ENCODE measurements around the gene CYP4F22.
A peak's percentile ranks its signal among the peaks of the same experiment; 100 is the strongest.
"Not testable (repeated sequence)": the region's sequence is repeated elsewhere in the genome, so short reads cannot be mapped to it uniquely, and the experiment has no call there.

CYP4F22 gene

GRCh38 chr19:15508035-15508710 lies at the start of gene CYP4F22:
CYP4F22 (plus strand) TSS chr19:15508525; CDS start chr19:15525337, 16,812 bp downstream.
- DNase-seq (ENCODE audit: low read depth in 2 of 2, low spot score in 1 of 2), result no peak

DNA sequence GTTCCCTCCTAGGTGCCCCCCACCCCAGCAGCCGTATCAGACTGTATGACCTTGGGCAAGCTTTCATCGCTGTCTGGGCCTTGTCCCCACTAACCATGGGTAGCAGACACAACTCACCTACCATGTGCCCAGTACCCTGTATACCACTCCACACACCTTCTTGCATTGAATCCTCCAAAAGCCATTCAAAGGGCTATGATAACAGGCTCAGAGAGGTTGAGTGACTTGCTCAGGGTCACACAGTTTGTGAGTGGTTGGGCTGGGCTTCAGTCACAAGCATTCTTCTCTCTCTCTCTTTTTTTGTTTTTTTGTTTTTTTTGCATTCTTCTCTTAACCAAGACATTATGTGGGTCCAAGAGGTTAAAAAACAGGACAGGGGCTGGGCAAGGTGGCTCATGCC lies 46.6 kb upstream of the CYP4F22 start:
- no peak for DNase-seq (ENCODE audit: low read depth in 2 of 2, low spot score in 1 of 2)

DNA sequence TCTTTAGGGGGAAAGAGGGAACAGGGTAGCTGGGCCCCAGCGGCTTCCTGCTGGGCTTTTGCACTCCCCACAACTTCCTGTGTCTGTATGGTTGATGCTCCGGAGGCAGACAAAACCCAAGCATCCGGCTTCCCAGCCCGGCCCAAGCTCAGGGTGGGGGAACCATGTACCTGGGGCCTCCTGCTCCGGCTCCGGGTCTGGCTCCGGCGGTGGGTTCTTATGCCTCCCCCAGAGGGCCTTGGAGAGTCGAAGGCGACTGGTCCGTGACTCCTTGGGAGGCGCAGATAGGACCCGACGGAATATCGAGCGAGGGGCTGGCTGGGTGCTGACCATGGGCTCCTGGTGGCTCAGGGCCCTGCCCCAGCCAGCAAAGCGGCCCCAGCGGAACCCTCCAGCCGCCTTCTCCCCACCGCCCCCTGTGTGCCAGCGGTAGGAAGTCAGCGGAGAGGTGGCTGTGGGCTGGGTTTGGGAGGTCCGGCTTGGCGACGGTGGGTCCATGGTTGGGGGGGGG lies 44.4 kb upstream of the CYP4F22 start:
- peak; percentile 60 to 68 for DNase-seq (ENCODE audit: low read depth in 2 of 2, low spot score in 1 of 2)

DNA sequence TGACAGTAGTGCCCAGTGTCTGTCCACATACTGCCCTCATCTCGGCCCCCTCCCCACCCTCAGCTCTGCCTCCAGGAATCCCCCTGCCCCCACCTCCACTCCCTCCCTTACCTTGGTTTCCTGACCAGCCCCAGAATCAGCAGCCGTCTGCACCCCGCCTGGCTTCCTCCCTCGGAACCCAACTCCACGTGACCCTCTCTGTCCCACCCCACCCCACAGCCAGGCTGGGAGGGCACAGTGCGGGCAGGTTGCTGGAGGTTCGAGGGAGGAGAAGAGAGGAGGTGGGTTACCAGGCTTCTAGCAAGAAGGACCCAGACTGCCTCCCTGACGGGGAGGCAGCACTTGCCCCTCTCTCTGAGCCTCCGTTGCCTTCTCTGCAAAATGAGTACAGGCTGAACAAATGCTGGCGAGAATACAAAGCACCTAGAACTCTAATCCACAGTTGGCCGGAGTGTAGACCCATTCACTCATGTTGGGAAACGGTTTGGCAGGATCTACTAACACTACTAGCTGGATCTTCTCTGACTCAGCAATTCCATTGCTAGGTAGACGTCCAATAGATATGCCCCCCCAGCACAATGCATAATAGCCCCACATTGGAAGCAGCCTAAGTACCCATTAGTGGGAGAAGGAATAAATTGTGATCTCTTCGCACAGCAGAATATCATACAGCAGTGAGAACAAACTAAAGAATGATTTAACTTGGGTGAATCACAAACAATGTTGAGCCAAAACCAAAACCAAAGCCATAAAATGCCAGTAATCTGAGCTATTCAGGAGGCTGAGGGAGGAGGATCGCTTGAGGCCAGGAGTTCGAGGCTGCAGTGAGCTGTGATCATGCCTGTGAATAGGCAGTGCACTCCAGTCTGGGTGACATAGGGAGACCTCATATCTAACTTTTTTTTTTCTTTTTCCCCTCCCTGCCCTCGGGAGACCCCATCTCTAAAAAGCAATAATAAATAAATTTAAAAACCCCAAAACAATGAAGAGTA lies 43.6 kb upstream of the CYP4F22 start, which contains the start of gene RASAL3:
TSS of gene RASAL3 (minus strand) at position 151 of the 992 bp plus-strand sequence. CDS start 186 bp downstream, outside the sequence.
- peak; percentile 32 to 68 for DNase-seq (ENCODE audit: low read depth in 2 of 2, low spot score in 1 of 2)

- peak in 1 of 2 donors; percentile 46 for DNase-seq (ENCODE audit: low read depth in 2 of 2, low spot score in 1 of 2)
Observed at GRCh38 chr19:15466851-15467733, 41.2 kb upstream of the CYP4F22 start.

DNA sequence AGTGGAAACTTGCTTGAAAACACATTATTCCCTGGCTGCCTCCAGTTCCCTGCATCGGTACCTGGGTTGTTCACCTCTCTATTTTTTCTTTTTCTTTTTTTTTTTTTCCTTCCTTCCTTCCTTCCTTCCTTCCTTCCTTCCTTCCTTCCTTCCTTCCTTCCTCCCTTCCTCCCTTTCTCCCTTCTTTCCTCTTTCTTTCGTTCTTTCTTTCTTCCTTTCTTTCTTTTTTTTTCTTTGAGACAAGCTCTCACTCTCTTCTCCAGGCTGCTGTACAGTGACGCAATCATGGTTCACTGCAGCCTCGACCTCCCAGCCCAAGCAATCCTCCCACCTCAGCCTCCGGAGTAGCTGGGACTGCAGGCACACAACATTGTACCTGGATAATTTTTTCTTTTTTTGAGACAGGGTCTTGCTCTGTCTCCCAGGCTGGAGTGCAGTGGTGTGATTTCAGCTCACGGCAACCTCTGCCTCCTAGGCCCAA lies 40.6 kb upstream of the CYP4F22 start:
- DNase-seq (ENCODE audit: low read depth in 2 of 2, low spot score in 1 of 2), result no peak

DNA sequence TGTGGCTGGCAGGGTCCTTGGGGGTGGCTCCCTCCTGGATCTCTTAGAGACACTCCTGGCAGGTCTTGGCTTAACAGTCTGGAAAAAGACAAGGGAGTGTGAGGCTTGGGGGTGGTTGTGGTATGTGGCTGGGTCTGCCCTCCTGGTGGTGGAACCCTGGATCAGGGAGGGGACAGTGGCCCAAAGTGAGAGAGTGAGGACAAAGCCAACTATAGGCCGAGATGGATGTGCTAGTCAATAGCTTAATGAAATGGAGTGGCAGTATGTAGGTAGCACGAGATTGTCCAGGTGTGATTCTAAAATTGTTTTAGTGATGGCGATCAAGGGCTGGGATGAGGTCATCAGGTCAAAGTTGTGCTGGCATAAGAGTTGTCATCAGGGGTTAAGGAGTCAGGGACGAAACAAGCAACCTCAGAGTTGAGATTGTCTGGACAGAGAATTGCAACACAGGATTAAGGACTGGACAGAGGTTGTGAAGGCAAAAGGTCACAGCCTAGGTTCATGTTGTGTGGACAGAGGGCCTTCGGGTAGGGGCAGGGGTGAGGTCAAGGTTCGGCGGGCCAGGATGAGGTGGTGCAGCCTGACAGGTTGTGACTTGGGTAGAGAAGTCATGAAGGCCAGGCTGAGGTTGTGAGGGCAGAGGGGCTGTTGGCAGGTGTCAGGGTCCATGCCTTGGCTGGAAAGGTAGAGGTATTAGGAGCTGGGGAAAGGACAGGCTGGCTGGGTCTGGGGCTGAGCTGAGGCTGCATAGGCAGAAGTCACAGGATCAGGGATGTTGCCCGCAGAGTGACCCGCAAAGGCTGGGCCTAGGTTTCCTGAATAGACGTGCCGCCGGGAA lies 39.4 kb upstream of the CYP4F22 start:
- DNase-seq (ENCODE audit: low read depth in 2 of 2, low spot score in 1 of 2), result no peak

- DNase-seq (ENCODE audit: low read depth in 2 of 2, low spot score in 1 of 2), result no peak
Observed at GRCh38 chr19:15469513-15470297, 38.6 kb upstream of the CYP4F22 start.

- DNase-seq (ENCODE audit: low read depth in 2 of 2, low spot score in 1 of 2), result no peak
Observed at GRCh38 chr19:15471639-15472101, 36.7 kb upstream of the CYP4F22 start.

DNA sequence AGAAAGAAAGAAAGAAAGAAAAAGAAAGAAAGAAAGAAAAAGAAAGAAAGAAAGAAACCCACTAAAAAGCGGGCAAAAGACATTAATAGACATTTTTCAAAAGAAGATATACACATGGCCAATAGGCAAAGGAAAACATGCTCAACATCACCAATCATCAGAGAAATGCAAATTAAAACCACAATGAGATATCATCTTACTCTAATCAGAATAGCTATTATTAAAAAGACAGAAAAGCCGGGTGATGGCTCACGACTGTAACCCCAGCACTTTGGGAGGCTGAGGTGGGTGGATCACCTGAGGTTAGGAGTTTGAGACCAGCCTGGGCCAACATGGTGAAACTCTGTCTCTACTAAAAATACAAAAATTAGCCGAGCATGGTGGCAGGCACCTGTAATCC lies 34.5 kb upstream of the CYP4F22 start:
- DNase-seq (ENCODE audit: low read depth in 2 of 2, low spot score in 1 of 2), result not testable (repeated sequence)

DNA sequence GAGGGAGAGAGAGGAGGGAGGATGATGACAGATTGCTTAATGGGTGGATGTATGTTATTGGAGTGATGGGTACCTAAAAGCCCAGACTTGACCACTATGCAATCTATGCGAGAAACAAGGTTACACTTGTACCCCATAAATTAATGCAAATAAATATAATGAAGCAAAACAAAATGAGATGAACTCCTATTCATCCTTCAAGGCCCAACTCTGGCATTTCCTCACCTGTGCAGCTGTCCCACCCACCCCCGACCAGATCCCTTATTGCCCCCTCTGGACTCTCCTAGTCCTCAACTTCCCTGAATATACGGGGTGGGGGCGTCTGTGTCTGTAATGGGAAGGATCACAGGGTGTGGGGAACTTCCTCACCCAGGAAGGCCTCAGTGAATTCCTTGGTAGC lies 33.2 kb upstream of the CYP4F22 start:
- no peak for DNase-seq (ENCODE audit: low read depth in 2 of 2, low spot score in 1 of 2)

DNA sequence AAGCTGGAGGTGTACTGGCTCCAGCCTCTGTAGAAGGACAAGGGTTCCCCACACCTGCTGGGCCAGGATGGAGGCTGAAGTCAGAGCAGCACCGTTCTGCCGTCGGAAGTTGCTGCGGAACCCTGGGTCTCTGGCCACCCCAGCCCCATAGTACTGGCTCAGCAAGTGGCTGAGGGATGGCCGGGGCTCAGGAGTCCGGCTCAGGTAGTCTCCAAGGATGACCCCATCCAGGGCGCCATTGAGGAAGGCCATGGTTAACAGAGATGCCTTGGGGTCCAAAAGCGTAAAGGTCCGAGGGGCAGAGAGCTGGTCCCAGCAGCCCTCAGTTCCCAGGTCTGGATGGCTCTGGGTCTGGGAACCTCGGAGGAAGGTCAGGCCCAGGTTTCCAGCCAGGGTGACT lies 32.7 kb upstream of the CYP4F22 start:
- no peak for DNase-seq (ENCODE audit: low read depth in 2 of 2, low spot score in 1 of 2)

DNA sequence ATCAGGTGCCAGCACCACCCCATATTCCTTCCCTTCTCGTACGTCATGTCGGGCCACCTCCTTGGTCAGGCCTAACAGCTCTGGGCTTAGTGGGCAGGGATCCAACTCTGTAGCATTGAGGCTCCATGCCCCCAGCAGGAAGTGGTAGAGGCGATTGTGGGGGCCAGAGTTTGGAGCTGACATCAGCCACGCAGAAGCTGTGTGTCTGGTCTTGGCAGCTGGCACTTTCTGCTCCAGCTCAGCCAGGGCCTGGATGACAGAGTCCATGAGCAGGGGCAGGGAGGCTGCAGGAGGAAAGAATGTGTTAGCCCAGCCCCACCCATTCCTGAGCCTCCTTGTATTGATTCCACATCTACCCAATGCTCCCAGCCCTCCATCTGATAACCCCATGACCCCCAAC lies 32.0 kb upstream of the CYP4F22 start:
- DNase-seq (ENCODE audit: low read depth in 2 of 2, low spot score in 1 of 2), result no peak

GRCh38 chr19:15479391-15480345 lies 28.7 kb upstream of the CYP4F22 start, which contains the start of gene PGLYRP2:
PGLYRP2 (minus strand) TSS chr19:15479501; CDS start chr19:15479371, 130 bp downstream.
- no peak for DNase-seq (ENCODE audit: low read depth in 2 of 2, low spot score in 1 of 2)

DNA sequence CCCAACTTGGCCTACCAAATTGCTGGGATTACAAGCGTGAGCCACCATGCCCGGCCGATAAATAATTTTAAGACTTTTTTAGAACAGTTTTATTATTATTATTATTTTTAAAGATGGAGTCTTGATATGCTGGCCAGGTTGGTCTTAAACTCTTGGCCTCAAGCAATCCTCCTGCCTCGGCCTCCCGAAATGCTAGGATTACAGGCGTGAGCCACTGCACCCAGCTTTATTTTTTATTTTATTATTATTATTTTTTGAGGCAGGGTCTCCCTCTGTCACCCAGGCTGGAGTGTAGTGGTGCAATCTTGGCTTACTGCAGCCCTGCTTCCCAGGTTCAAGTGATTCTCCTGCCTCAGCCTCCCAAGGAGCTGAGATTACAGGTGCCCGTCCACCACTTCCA lies 27.3 kb upstream of the CYP4F22 start:
- DNase-seq (ENCODE audit: low read depth in 2 of 2, low spot score in 1 of 2), result not testable (repeated sequence)

DNA sequence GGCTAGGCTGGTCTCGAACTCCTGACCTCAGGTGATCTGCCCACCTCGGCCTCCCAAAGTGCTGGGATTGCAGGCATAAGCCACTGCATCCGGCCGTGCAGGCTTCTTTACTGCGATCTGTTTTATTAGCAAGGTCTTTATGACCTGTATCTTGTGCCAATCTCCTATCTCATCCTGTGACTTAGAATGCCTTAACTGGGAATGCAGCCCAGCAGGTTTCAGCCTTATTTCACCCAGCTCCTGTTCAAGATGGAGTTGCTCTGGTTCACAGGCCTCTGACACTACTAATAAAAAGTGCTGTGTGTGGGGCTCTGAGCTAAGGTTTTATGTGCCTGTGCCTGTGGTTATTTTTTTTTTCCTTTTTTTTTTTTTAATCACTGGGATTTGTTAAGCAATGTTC lies 22.6 kb upstream of the CYP4F22 start:
- not testable (repeated sequence) for DNase-seq (ENCODE audit: low read depth in 2 of 2, low spot score in 1 of 2)

- no peak for DNase-seq (ENCODE audit: low read depth in 2 of 2, low spot score in 1 of 2)
Observed at GRCh38 chr19:15487038-15487437, 21.3 kb upstream of the CYP4F22 start.

Data from stimulated activated CD8-positive, alpha-beta memory T cell treated with anti-CD3 and anti-CD28 coated beads, Interleukin-4, amount 100 ng/mL, for 1 hour (primary cell).